H1 (cell line): ENCODE measurements around the gene CREB1. TPM values are rescaled to one million over a fixed set of nuclear protein-coding genes. Genes with fewer than 3 reads are reported as not detected.

Experiments
- CTCF ChIA-PET: fragments of 300-600 bp; sonication (Branson Sonifier 250); formaldehyde crosslinking; loops from one replicate; lab custom pipeline; 2021; ENCODE audit not compliant: partially characterized antibody; lab: Charles Lee
- POLR2A ChIA-PET: fragments of 300-600 bp; sonication (Branson Sonifier 250); formaldehyde crosslinking; loops from one replicate; lab custom pipeline; 2021; ENCODE audit warnings: inconsistent platforms; ENCODE audit not compliant: partially characterized antibody; lab: Charles Lee
- DNase-seq, 2 experiments: peaks; one replicate each; pipeline versions ENCODE4 v3.0.0 to v3.0.0-alpha.2; 2010 to 2022; ENCODE audit warnings: low spot score in 2 of 2, low read depth in 1 of 2, mixed read lengths in 1 of 2
- FAIRE-seq: peaks from 2 replicates; lab custom pipeline; 2011; peaks lifted over from hg19 to GRCh38; lab: Jason Lieb, UNC
- H2AFZ ChIP-seq: 2 replicates; pipeline ENCODE4 v1.8.1; 2012; ENCODE audit warnings: low read length, inconsistent platforms
- H2AK5ac ChIP-seq: 2 replicates; pipeline ENCODE4 v1.6.1; 2013; ENCODE audit warnings: low read depth, low read length
- H2BK120ac ChIP-seq: replicated peaks from 2 replicates; pipeline ENCODE3; 2013; ENCODE audit warnings: low read depth, low read length, inconsistent platforms
- H2BK12ac ChIP-seq: 2 replicates; pipeline ENCODE4 v1.6.1; 2013; ENCODE audit warnings: low read depth, low read length
- H2BK15ac ChIP-seq: 2 replicates; pipeline ENCODE4 v1.6.1; 2013; ENCODE audit warnings: low read length
- H2BK20ac ChIP-seq: 2 replicates; pipeline ENCODE4 v1.6.1; 2013; ENCODE audit warnings: low read length
- H2BK5ac ChIP-seq: 2 replicates; pipeline ENCODE4 v1.6.1; 2013; ENCODE audit warnings: low read depth, low read length
- H3K14ac ChIP-seq: 2 replicates; pipeline ENCODE4 v1.6.1; 2013; ENCODE audit warnings: inconsistent platforms; ENCODE audit not compliant: insufficient read length
- H3K18ac ChIP-seq: 2 replicates; pipeline ENCODE4 v1.6.1; 2013; ENCODE audit warnings: low read length; ENCODE audit errors: extremely low read depth
- H3K23ac ChIP-seq: 2 replicates; pipeline ENCODE4 v1.6.1; 2013; ENCODE audit warnings: inconsistent platforms; ENCODE audit not compliant: insufficient read length
- H3K23me2 ChIP-seq: 2 replicates; pipeline ENCODE4 v1.6.1; 2013; ENCODE audit warnings: low read depth, low read length
- H3K27ac ChIP-seq: 2 replicates; pipeline ENCODE4 v1.6.1; 2011; ENCODE audit warnings: low read depth, low read length, inconsistent platforms
- H3K27me3 ChIP-seq, 4 experiments: replicated peaks in 1 of 4; 1 replicate in 1 of 4; 2 replicates in 3 of 4; pipeline versions ENCODE4 v1.6.1 to v1.8.1; 2011 to 2013; ENCODE audit warnings: low read length in 3 of 4, mild to moderate bottlenecking in 3 of 4, inconsistent platforms in 2 of 4, mixed read lengths in 2 of 4, moderate library complexity in 1 of 4; ENCODE audit not compliant: control insufficient read depth in 3 of 4, insufficient read depth in 3 of 4; ENCODE audit errors: extremely low read depth in 1 of 4
- H3K36me3 ChIP-seq, 4 experiments: 2 replicates each; pipeline versions ENCODE4 v1.6.1 to v1.8.1; 2011 to 2013; ENCODE audit warnings: mild to moderate bottlenecking in 4 of 4, low read length in 3 of 4, moderate library complexity in 2 of 4, control low read depth in 1 of 4, inconsistent platforms in 1 of 4; ENCODE audit not compliant: insufficient read depth in 4 of 4, control insufficient read depth in 2 of 4
- H3K4ac ChIP-seq: replicated peaks from 2 replicates; pipeline ENCODE3; 2013; ENCODE audit warnings: low read length, low read depth, mixed read lengths, inconsistent platforms; ENCODE audit not compliant: insufficient read length
- H3K4me1 ChIP-seq, 4 experiments: replicated peaks in 1 of 4; 1 replicate in 1 of 4; 2 replicates in 3 of 4; pipeline versions ENCODE4 v1.6.1 to v1.8.1; 2011 to 2013; ENCODE audit warnings: low read length in 3 of 4, inconsistent platforms in 2 of 4, mixed read lengths in 1 of 4; ENCODE audit not compliant: insufficient read depth in 4 of 4, control insufficient read depth in 3 of 4
- H3K4me2 ChIP-seq, 2 experiments: 2 replicates each; pipeline versions ENCODE4 v1.6.1 to v1.8.1; 2011 to 2013; ENCODE audit warnings: low read depth in 2 of 2, low read length in 2 of 2, control low read depth in 1 of 2, inconsistent platforms in 1 of 2, mild to moderate bottlenecking in 1 of 2; ENCODE audit not compliant: insufficient read depth in 1 of 2
- H3K4me3 ChIP-seq, 4 experiments: fragments of 200-600, 300-600 bp in 1 of 4; sonication (generic), shearing (Covaris generic), sonication (Bioruptor Twin) in 1 of 4; 2 replicates each; pipeline versions ENCODE4 v1.5.1 to v1.8.1; 2011 to 2016; ENCODE audit warnings: low read length in 4 of 4, low read depth in 3 of 4, control low read depth in 2 of 4, inconsistent platforms in 2 of 4, mild to moderate bottlenecking in 2 of 4, mixed read lengths in 1 of 4, moderate library complexity in 1 of 4; ENCODE audit not compliant: insufficient read depth in 2 of 4; ENCODE audit errors: extremely low read depth in 1 of 4
- H3K56ac ChIP-seq: replicated peaks from 2 replicates; pipeline ENCODE3; 2013; ENCODE audit warnings: low read depth, mild to moderate bottlenecking, mixed read lengths, low read length, inconsistent platforms; ENCODE audit not compliant: insufficient read length
- H3K79me1 ChIP-seq: 2 replicates; pipeline ENCODE4 v1.6.1; 2013; ENCODE audit warnings: low read depth, low read length, control low read depth
- H3K79me2 ChIP-seq, 2 experiments: 2 replicates each; pipeline versions ENCODE4 v1.6.1 to v1.8.1; 2012 to 2013; ENCODE audit warnings: low read length in 2 of 2, mild to moderate bottlenecking in 2 of 2, inconsistent platforms in 1 of 2; ENCODE audit not compliant: insufficient read depth in 2 of 2, control insufficient read depth in 1 of 2
- H3K9ac ChIP-seq, 4 experiments: replicated peaks in 1 of 4; 1 replicate in 1 of 4; 2 replicates in 3 of 4; pipeline versions ENCODE4 v1.6.1 to v1.8.1; 2011 to 2013; ENCODE audit warnings: low read depth in 3 of 4, low read length in 3 of 4, control low read depth in 2 of 4, mild to moderate bottlenecking in 2 of 4, moderate library complexity in 2 of 4, inconsistent platforms in 1 of 4; ENCODE audit errors: extremely low read depth in 1 of 4
- H3K9me3 ChIP-seq, 2 experiments: 2 replicates each; pipeline versions ENCODE4 v1.6.1 to v1.8.1; 2012 to 2013; ENCODE audit warnings: mild to moderate bottlenecking in 2 of 2, moderate library complexity in 2 of 2, control low read depth in 1 of 2, inconsistent platforms in 1 of 2, low read depth in 1 of 2, low read length in 1 of 2, mixed read lengths in 1 of 2; ENCODE audit not compliant: insufficient read depth in 2 of 2
- H4K20me1 ChIP-seq, 2 experiments: replicated peaks in 1 of 2; 2 replicates each; pipeline versions ENCODE3 to v1.8.1; 2011 to 2013; ENCODE audit warnings: inconsistent platforms in 2 of 2, low read length in 2 of 2, mild to moderate bottlenecking in 1 of 2; ENCODE audit not compliant: insufficient read depth in 2 of 2, control insufficient read depth in 1 of 2
- H4K5ac ChIP-seq: 2 replicates; pipeline ENCODE4 v1.6.1; 2013; ENCODE audit warnings: low read length, low read depth, mixed read lengths, inconsistent platforms; ENCODE audit not compliant: insufficient read length
- H4K8ac ChIP-seq: 2 replicates; pipeline ENCODE4 v1.8.0; 2013; ENCODE audit warnings: mild to moderate bottlenecking, moderate library complexity, low read length, inconsistent platforms; ENCODE audit not compliant: insufficient read depth; ENCODE audit errors: extremely low read depth
- H4K91ac ChIP-seq: replicated peaks from 2 replicates; pipeline ENCODE3; 2013; ENCODE audit warnings: low read length, mixed read lengths, inconsistent platforms; ENCODE audit not compliant: insufficient read length
- ASH2L ChIP-seq: fragments of 200-600, 300-600 bp; sonication (generic); IDR thresholded peaks from one replicate; pipeline ENCODE4 v1.7.1; 2017; ENCODE audit warnings: low read length
- CHD1 ChIP-seq: IDR thresholded peaks from 2 replicates; pipeline ENCODE4 v1.6.1; 2012; ENCODE audit warnings: low read depth, low read length, improper control_type of control experiment
- CTBP2 ChIP-seq: IDR thresholded peaks from 2 replicates; pipeline ENCODE4 v1.7.0; 2011; ENCODE audit warnings: borderline replicate concordance, mild to moderate bottlenecking, moderate library complexity, mixed read lengths, low read length; ENCODE audit not compliant: insufficient read depth, insufficient read length
- FOSL1 ChIP-seq: IDR thresholded peaks from 2 replicates; pipeline ENCODE4 v1.6.1; 2011; ENCODE audit warnings: mild to moderate bottlenecking, low read depth, low read length, moderate library complexity; ENCODE audit not compliant: insufficient read depth
- HDAC6 ChIP-seq: IDR thresholded peaks from one replicate; pipeline ENCODE4 v1.7.1; 2012; ENCODE audit warnings: low read depth, mild to moderate bottlenecking, inconsistent platforms, low read length, moderate library complexity
- KDM1A ChIP-seq: fragments of 200-600, 300-600 bp; sonication (generic); IDR thresholded peaks from 2 replicates; pipeline ENCODE4 v1.7.1; 2016; ENCODE audit warnings: mild to moderate bottlenecking, low read length, borderline replicate concordance
- MAX ChIP-seq: IDR thresholded peaks from 2 replicates; pipeline ENCODE4 v1.6.1; 2012; ENCODE audit warnings: inconsistent platforms
- NANOG ChIP-seq: IDR thresholded peaks from 2 replicates; pipeline ENCODE4 v1.6.1; 2011; ENCODE audit warnings: low read length, low read depth, mild to moderate bottlenecking, inconsistent platforms; ENCODE audit not compliant: insufficient read depth, poor library complexity, severe bottlenecking
- PHF8 ChIP-seq: fragments of 200-600 bp; sonication (generic); conservative IDR thresholded peaks from 2 replicates; pipeline ENCODE4 v1.7.1; 2012; ENCODE audit warnings: low read depth, mild to moderate bottlenecking, inconsistent platforms, low read length, moderate library complexity
- RFX5 ChIP-seq: IDR thresholded peaks from 2 replicates; pipeline ENCODE4 v1.6.1; 2011; ENCODE audit warnings: low read depth, low read length, improper control_type of control experiment, borderline replicate concordance
- SIRT6 ChIP-seq: IDR thresholded peaks from one replicate; pipeline ENCODE4 v1.7.1; 2012; ENCODE audit warnings: low read length, inconsistent platforms
- TAF1 ChIP-seq: IDR thresholded peaks from 2 replicates; pipeline ENCODE4 v1.6.1; 2011; ENCODE audit warnings: mild to moderate bottlenecking, low read depth, low read length
- WGBS, 2 experiments: shearing (Covaris generic) in 1 of 2; methylation state at CpG; one replicate each; pipeline versions ENCODE4 v1.1.6 to v1.1.7; 2013 to 2015; ENCODE audit warnings: low lambda C conversion rate in 2 of 2, mixed read lengths in 2 of 2, inconsistent platforms in 1 of 2, low coverage in 1 of 2, missing lambda C conversion rate in 1 of 2; ENCODE audit not compliant: insufficient replicate concordance in 2 of 2, insufficient coverage in 1 of 2, insufficient read length in 1 of 2; ENCODE audit errors: extremely low coverage in 1 of 2, missing lambda C conversion rate in 1 of 2; 5-methylcytosine and 5-hydroxymethylcytosine counted together
- polyA plus RNA-seq, 7 experiments: library from polyadenylated mRNA; depleted of rRNA in 3 of 7; stranded (reverse) in 5 of 7; unstranded in 2 of 7; fragments of >200 nt in 5 of 7; fragments of 200-250 nt in 2 of 7; gene quantifications; 1 replicate in 5 of 7; 2 replicates in 1 of 7; 4 replicates in 1 of 7; pipeline versions ENCODE4 v1.2.1 to v1.2.3, GENCODE V29; 2011 to 2013; ENCODE audit warnings: missing spikeins in 2 of 7, mixed read lengths in 2 of 7
- total RNA-seq: library from RNA; stranded (reverse); fragmentation: NEBNext Ultra II Directional; extraction: Animal tissue kit (Norgen Biotek cat#: 25700); gene quantifications from 2 replicates; pipeline ENCODE4 v1.2.1, GENCODE V29; 2021

Gene CREB1
- total and polyA plus RNA-seq, 2 of the 8 experiments (the other 6 are each of a cell fraction or from before 2014, with no cell fraction given): 46.3 to 99.0 TPM

- POLR2A ChIA-PET: no interaction called here
- no peak overlapping the region for H3K23ac ChIP-seq
- CTCF ChIA-PET: no interaction called here
These were observed 37.8 kb upstream of the CREB1 start for GRCh38 chr2:207491956-207492355.

More at GRCh38 chr2:207491956-207492355, 37.8 kb upstream of the CREB1 start:
- H3K14ac ChIP-seq: no peak overlapping the region
- H3K18ac ChIP-seq: no peak overlapping the region
- H2BK20ac ChIP-seq: no peak overlapping the region
- H4K91ac ChIP-seq: no peak overlapping the region
- H3K36me3 ChIP-seq: no peaks in the 10 kb centered on the region
- H3K4me3 ChIP-seq: no peak overlapping the region
- TF ChIP-seq CTBP2 (no peak), NANOG (no peak), HDAC6 (no peak), ASH2L (no peak), CHD1 (no peak), TAF1 (no peak), FOSL1 (no peak), KDM1A (no peak), SIRT6 (no peak), RFX5 (no peak), MAX (no peak), PHF8 (no peak)
- TF ChIP-seq, all 59 proteins: peak for 0
- no peaks in the 10 kb centered on the region for H3K79me2 ChIP-seq
- no peak overlapping the region for H3K27ac ChIP-seq
- FAIRE-seq (no peak), DNase-seq (no peak)
- no peaks in the 10 kb centered on the region for H3K79me1 ChIP-seq
- no peak overlapping the region for H4K8ac ChIP-seq
- no peak overlapping the region for H2AFZ ChIP-seq
- H2BK5ac ChIP-seq: no peak overlapping the region
- H2AK5ac ChIP-seq: no peak overlapping the region
- no peaks in the 10 kb centered on the region for H3K27me3 ChIP-seq
- whole genome bisulfite sequencing, 2 experiments: 92% methylated on average over 5 of the region's 5 CpGs; no CpG with 5 or more reads in 1 of the 2 experiments
- H4K20me1 ChIP-seq: no peaks in the 10 kb centered on the region
- H3K4ac ChIP-seq: no peak overlapping the region
- H2BK120ac ChIP-seq: no peak overlapping the region
- no peak overlapping the region for H3K4me2 ChIP-seq
- no peaks in the 10 kb centered on the region for H3K23me2 ChIP-seq
- no peak overlapping the region for H3K56ac ChIP-seq
- no peak overlapping the region for H3K9ac ChIP-seq
- no peak overlapping the region for H2BK12ac ChIP-seq
- no peaks in the 10 kb centered on the region for H3K4me1 ChIP-seq
- no peaks in the 10 kb centered on the region for H3K9me3 ChIP-seq
- no peak overlapping the region for H2BK15ac ChIP-seq
- H4K5ac ChIP-seq: no peak overlapping the region
